HEK293 (cell line): ENCODE results near the gene SLC25A44.

Experiments
- CTCF ChIA-PET: fragments of 350-600 bp; formaldehyde crosslinking; extraction: SDS; loops from one replicate; lab custom pipeline; 2021; ENCODE audit warnings: antibody characterized with exemption; lab: Yijun Ruan, JAX
- POLR2A ChIA-PET: fragments of 300-600 bp; formaldehyde crosslinking; extraction: SDS; loops from one replicate; lab custom pipeline; 2020; ENCODE audit warnings: antibody characterized with exemption, inconsistent platforms; lab: Yijun Ruan, JAX
- H3K27ac ChIP-seq: fragments of 200-500 bp; sonication (Bioruptor generic); 2 replicates; pipeline ENCODE4 v1.5.1; 2014; ENCODE audit warnings: low read depth, low read length, control low read depth, inconsistent platforms; ENCODE audit errors: extremely low read depth
- H3K36me3 ChIP-seq, 2 experiments: fragments of 200-500 bp in 1 of 2; sonication (Bioruptor generic) in 1 of 2; 1 replicate in 1 of 2; 2 replicates in 1 of 2; pipeline ENCODE4 v1.5.1; 2014 to 2017; ENCODE audit warnings: inconsistent platforms in 2 of 2, low read length in 2 of 2; ENCODE audit not compliant: control insufficient read depth in 2 of 2, insufficient read depth in 1 of 2
- H3K4me1 ChIP-seq: fragments of 200-500 bp; sonication (Bioruptor generic); 2 replicates; pipeline ENCODE4 v1.5.1; 2014; ENCODE audit warnings: mild to moderate bottlenecking, low read length, inconsistent platforms; ENCODE audit not compliant: control insufficient read depth, insufficient read depth
- H3K4me3 ChIP-seq: 2 replicates; pipeline ENCODE4 v1.5.1; 2011; ENCODE audit warnings: low read depth, mild to moderate bottlenecking, control low read depth, low read length, moderate library complexity
- H3K9me3 ChIP-seq: fragments of 200-500 bp; sonication (Bioruptor generic); 2 replicates; pipeline ENCODE4 v1.5.1; 2014; ENCODE audit warnings: low read depth, low read length, inconsistent platforms; ENCODE audit not compliant: control insufficient read depth, insufficient read depth
- PRDM10 ChIP-seq: fragments of 450-650 bp; formaldehyde crosslinking; IDR thresholded peaks from 2 replicates; pipeline ENCODE4 v1.5.1; 2016; ENCODE audit warnings: missing biosample characterization, missing genetic modification characterization
- SP2 ChIP-seq: fragments of 450-650 bp; formaldehyde crosslinking; IDR thresholded peaks from 2 replicates; pipeline ENCODE4 v1.5.1; 2016; ENCODE audit warnings: missing biosample characterization, missing genetic modification characterization
- ZBTB21 ChIP-seq: fragments of 450-650 bp; formaldehyde crosslinking; IDR thresholded peaks from 2 replicates; pipeline ENCODE4 v1.5.1; 2017; ENCODE audit warnings: missing biosample characterization, missing genetic modification characterization
- ZBTB26 ChIP-seq: fragments of 450-650 bp; formaldehyde crosslinking; optimal IDR thresholded peaks from 2 replicates; pipeline ENCODE3; 2016; ENCODE audit warnings: missing biosample characterization, mild to moderate bottlenecking, missing genetic modification characterization
- ZEB2 ChIP-seq: fragments of 450-650 bp; formaldehyde crosslinking; IDR thresholded peaks from 2 replicates; pipeline ENCODE4 v1.5.1; 2016; ENCODE audit warnings: missing biosample characterization, missing genetic modification characterization
- ZFP69B ChIP-seq: fragments of 450-650 bp; formaldehyde crosslinking; IDR thresholded peaks from 2 replicates; pipeline ENCODE4 v1.5.1; 2016; ENCODE audit warnings: missing biosample characterization, missing genetic modification characterization
- ZNF16 ChIP-seq: fragments of 450-650 bp; formaldehyde crosslinking; IDR thresholded peaks from 2 replicates; pipeline ENCODE4 v1.5.1; 2016; ENCODE audit warnings: low read depth, missing biosample characterization, missing genetic modification characterization
- ZNF169 ChIP-seq: fragments of 450-650 bp; formaldehyde crosslinking; IDR thresholded peaks from 2 replicates; pipeline ENCODE4 v1.5.1; 2016; ENCODE audit warnings: missing biosample characterization, missing genetic modification characterization
- ZNF394 ChIP-seq: fragments of 450-650 bp; formaldehyde crosslinking; IDR thresholded peaks from 2 replicates; pipeline ENCODE4 v1.5.1; 2016; ENCODE audit warnings: missing biosample characterization, missing genetic modification characterization, mild to moderate bottlenecking, moderate library complexity, borderline replicate concordance
- ZNF558 ChIP-seq: fragments of 450-650 bp; formaldehyde crosslinking; IDR thresholded peaks from 2 replicates; pipeline ENCODE4 v1.5.1; 2016; ENCODE audit warnings: missing biosample characterization, missing genetic modification characterization
- ZNF600 ChIP-seq: fragments of 450-650 bp; formaldehyde crosslinking; IDR thresholded peaks from 2 replicates; pipeline ENCODE4 v1.5.1; 2016; ENCODE audit warnings: missing biosample characterization, missing genetic modification characterization
- ZNF639 ChIP-seq: fragments of 450-650 bp; formaldehyde crosslinking; IDR thresholded peaks from 2 replicates; pipeline ENCODE4 v1.5.1; 2016; ENCODE audit warnings: missing biosample characterization, missing genetic modification characterization
- ZNF747 ChIP-seq: fragments of 450-650 bp; formaldehyde crosslinking; IDR thresholded peaks from 2 replicates; pipeline ENCODE4 v1.5.1; 2016; ENCODE audit warnings: missing biosample characterization, missing genetic modification characterization
- TF ChIP-seq, protein P1 (sequence below): fragments of 450-650 bp; formaldehyde crosslinking; IDR thresholded peaks from 2 replicates; pipeline ENCODE4 v1.5.1; 2016; ENCODE audit warnings: missing biosample characterization, missing genetic modification characterization
- TF ChIP-seq, protein P2 (sequence below): fragments of 450-650 bp; formaldehyde crosslinking; IDR thresholded peaks from 2 replicates; pipeline ENCODE4 v1.5.1; 2016; ENCODE audit warnings: missing biosample characterization, missing genetic modification characterization
- TF ChIP-seq, protein P3 (sequence below): fragments of 450-650 bp; formaldehyde crosslinking; IDR thresholded peaks from 2 replicates; pipeline ENCODE4 v1.5.1; 2016; ENCODE audit warnings: missing biosample characterization, missing genetic modification characterization

The SLC25A44 gene

DNA sequence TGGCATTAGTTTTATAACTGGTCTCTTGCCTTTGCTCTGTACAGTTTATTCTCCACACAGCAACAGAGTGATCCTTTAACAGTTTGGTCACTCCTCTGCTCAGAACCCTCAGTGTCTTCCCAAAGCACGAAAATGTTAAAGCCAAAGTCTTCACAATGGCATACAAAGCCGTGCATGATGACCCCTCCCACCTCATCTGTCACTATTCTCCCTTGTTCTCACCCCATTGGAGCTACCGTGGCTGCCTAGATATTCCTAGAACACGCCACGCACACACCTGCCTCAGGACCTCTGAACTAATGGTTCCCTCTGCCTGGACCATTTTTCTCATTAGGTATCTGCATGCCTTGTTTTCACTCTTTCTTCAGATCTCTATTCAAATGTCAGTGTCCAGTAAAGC, 49.2 kb upstream of the SLC25A44 start:
- TF ChIP-seq ZNF394 (tag by site-specific recombination) (no peak), ZBTB26 (no peak), ZNF16 (no peak)
- TF ChIP-seq, protein P1, sequence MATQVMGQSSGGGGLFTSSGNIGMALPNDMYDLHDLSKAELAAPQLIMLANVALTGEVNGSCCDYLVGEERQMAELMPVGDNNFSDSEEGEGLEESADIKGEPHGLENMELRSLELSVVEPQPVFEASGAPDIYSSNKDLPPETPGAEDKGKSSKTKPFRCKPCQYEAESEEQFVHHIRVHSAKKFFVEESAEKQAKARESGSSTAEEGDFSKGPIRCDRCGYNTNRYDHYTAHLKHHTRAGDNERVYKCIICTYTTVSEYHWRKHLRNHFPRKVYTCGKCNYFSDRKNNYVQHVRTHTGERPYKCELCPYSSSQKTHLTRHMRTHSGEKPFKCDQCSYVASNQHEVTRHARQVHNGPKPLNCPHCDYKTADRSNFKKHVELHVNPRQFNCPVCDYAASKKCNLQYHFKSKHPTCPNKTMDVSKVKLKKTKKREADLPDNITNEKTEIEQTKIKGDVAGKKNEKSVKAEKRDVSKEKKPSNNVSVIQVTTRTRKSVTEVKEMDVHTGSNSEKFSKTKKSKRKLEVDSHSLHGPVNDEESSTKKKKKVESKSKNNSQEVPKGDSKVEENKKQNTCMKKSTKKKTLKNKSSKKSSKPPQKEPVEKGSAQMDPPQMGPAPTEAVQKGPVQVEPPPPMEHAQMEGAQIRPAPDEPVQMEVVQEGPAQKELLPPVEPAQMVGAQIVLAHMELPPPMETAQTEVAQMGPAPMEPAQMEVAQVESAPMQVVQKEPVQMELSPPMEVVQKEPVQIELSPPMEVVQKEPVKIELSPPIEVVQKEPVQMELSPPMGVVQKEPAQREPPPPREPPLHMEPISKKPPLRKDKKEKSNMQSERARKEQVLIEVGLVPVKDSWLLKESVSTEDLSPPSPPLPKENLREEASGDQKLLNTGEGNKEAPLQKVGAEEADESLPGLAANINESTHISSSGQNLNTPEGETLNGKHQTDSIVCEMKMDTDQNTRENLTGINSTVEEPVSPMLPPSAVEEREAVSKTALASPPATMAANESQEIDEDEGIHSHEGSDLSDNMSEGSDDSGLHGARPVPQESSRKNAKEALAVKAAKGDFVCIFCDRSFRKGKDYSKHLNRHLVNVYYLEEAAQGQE (tag by site-specific recombination) = no peak
- TF ChIP-seq, protein P2, sequence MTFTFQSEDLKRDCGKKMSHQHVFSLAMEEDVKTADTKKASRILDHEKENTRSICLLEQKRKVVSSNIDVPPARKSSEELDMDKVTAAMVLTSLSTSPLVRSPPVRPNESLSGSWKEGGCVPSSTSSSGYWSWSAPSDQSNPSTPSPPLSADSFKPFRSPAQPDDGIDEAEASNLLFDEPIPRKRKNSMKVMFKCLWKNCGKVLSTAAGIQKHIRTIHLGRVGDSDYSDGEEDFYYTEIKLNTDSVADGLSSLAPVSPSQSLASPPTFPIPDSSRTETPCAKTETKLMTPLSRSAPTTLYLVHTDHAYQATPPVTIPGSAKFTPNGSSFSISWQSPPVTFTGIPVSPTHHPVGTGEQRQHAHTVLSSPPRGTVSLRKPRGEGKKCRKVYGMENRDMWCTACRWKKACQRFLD (tag by site-specific recombination) = no peak
- Histone ChIP-seq H3K27ac (no peak overlapping the region), H3K4me3 (no peak overlapping the region), H3K4me1 (no peaks in the 10 kb centered on the region), H3K9me3 (no peaks in the 10 kb centered on the region), H3K36me3 (no peaks in the 10 kb centered on the region)
- CTCF ChIA-PET = interaction anchor here (1.1 to 13.7 kb wide), 3 partner anchors 15 to 82 kb away, joined by 4 to 210 read pairs (median 6); no protein-coding TSS in a partner anchor
- POLR2A ChIA-PET = no interaction called here

DNA sequence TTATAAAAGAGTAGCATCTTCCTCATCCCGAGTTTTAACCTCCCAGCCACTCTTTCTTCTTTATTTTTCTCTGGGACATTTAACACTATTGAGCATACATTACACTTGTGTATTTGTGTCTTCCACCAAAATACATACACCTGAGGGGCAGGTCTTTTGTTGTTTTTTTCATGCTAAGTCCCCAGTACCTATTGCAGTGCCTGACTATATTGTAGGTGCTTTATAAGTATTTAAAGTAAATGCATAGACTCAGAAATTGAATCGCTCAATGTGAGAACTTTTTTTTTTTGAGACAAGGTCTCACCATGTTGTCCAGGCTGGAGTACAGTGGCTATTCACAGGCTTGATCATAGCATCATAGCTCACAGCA, 48.3 kb upstream of the SLC25A44 start:
- H3K4me1 ChIP-seq = no peaks in the 10 kb centered on the region
- no peak overlapping the region for H3K4me3 ChIP-seq
- no peak for TF ChIP-seq ZNF747 (tag by site-specific recombination)
- no peak for TF ChIP-seq ZNF639 (tag by site-specific recombination)
- TF ChIP-seq ZNF558 (tag by site-specific recombination) = peak; percentile 92
- ChIA-PET CTCF (interaction anchor here (0.6 to 13.7 kb wide), 21 partner anchors 14 to 300 kb away, joined by 3 to 210 read pairs (median 5); partner anchors contain the start of genes PAQR6, PMF1 and SLC25A44), POLR2A (interaction anchor here (0.5 to 1.8 kb wide), 3 partner anchors 67 to 79 kb away, joined by 4 to 11 read pairs (median 8); partner anchors contain the start of gene PMF1)
- no peaks in the 10 kb centered on the region for H3K36me3 ChIP-seq
- H3K27ac ChIP-seq = no peak overlapping the region
- no peaks in the 10 kb centered on the region for H3K9me3 ChIP-seq

- ChIA-PET POLR2A (interaction anchor here (0.5 to 1.8 kb wide), 3 partner anchors 67 to 79 kb away, joined by 4 to 11 read pairs (median 8); partner anchors contain the start of gene PMF1), CTCF (interaction anchor here (0.6 to 13.7 kb wide), 23 partner anchors 15 to 300 kb away, joined by 3 to 210 read pairs (median 4); partner anchors contain the start of genes PAQR6, PMF1 and SLC25A44)
- Histone ChIP-seq H3K36me3 (no peaks in the 10 kb centered on the region), H3K4me1 (no peaks in the 10 kb centered on the region), H3K4me3 (no peak overlapping the region; the same call in 1 of the 2 replicates), H3K27ac (no peak overlapping the region), H3K9me3 (no peaks in the 10 kb centered on the region)
- TF ChIP-seq ZBTB21 (tag by site-specific recombination) (0 out of 2 replicates have a peak, but pooled peaks have one; percentile 12), ZEB2 (tag by site-specific recombination) (peak; percentile 67), ZFP69B (tag by site-specific recombination) (peak; percentile 64), ZNF600 (tag by site-specific recombination) (peak; percentile 82), PRDM10 (tag by site-specific recombination) (peak; percentile 92), ZNF169 (tag by site-specific recombination) (no peak), SP2 (tag by site-specific recombination) (peak; percentile 39)
- TF ChIP-seq, protein P3, sequence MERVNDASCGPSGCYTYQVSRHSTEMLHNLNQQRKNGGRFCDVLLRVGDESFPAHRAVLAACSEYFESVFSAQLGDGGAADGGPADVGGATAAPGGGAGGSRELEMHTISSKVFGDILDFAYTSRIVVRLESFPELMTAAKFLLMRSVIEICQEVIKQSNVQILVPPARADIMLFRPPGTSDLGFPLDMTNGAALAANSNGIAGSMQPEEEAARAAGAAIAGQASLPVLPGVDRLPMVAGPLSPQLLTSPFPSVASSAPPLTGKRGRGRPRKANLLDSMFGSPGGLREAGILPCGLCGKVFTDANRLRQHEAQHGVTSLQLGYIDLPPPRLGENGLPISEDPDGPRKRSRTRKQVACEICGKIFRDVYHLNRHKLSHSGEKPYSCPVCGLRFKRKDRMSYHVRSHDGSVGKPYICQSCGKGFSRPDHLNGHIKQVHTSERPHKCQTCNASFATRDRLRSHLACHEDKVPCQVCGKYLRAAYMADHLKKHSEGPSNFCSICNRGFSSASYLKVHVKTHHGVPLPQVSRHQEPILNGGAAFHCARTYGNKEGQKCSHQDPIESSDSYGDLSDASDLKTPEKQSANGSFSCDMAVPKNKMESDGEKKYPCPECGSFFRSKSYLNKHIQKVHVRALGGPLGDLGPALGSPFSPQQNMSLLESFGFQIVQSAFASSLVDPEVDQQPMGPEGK (tag by site-specific recombination) = peak; percentile 50; the same call in 1 of the 2 replicates
Measured at GRCh38 chr1:156146020-156146768, 47.7 kb upstream of the SLC25A44 start.
